GM18867 (cell line): ENCODE results near the gene NUDT8.
"Not testable (repeated sequence)": the region's sequence is repeated elsewhere in the genome, so short reads cannot be mapped to it uniquely, and the experiment has no call there.

ENCODE experiments used
- ATAC-seq: cut with Tn5 transposase; IDR thresholded peaks from one replicate; pipeline ENCODE4 v1.9.1; 2021; ENCODE audit warnings: mild to moderate bottlenecking, moderate library complexity; ENCODE audit not compliant: unreplicated experiment

Gene NUDT8

GRCh38 chr11:67644042-67644441 is 14.3 kb upstream of the NUDT8 start:
- ATAC-seq = no peak

GRCh38 chr11:67642173-67643120 is 12.7 kb upstream of the NUDT8 start:
- ATAC-seq = no peak

GRCh38 chr11:67641338-67642172 is 11.8 kb upstream of the NUDT8 start:
- ATAC-seq = no peak

GRCh38 chr11:67640758-67641337 is 11.1 kb upstream of the NUDT8 start:
- ATAC-seq = no peak

- no peak for ATAC-seq
Observed at GRCh38 chr11:67640021-67640757, 10.5 kb upstream of the NUDT8 start.

- ATAC-seq = no peak
Observed at GRCh38 chr11:67639438-67639859, 9.7 kb upstream of the NUDT8 start, which contains the start of gene TBX10. Gene TBX10, minus strand, starts transcription at chr11:67639763. Its CDS starts 291 bp downstream, at chr11:67639472.

GRCh38 chr11:67638535-67639437 is 9.0 kb upstream of the NUDT8 start:
- ATAC-seq = no peak

- ATAC-seq = not testable (repeated sequence)
Observed at GRCh38 chr11:67637441-67637840, 7.7 kb upstream of the NUDT8 start.

GRCh38 chr11:67636962-67637361 is 7.2 kb upstream of the NUDT8 start:
- ATAC-seq = no peak

GRCh38 chr11:67635231-67635521 is 5.4 kb upstream of the NUDT8 start:
- ATAC-seq = no peak

- ATAC-seq = no peak
Observed at GRCh38 chr11:67634366-67635230, 4.9 kb upstream of the NUDT8 start.

GRCh38 chr11:67633758-67634365 is 4.1 kb upstream of the NUDT8 start:
- no peak for ATAC-seq

GRCh38 chr11:67632982-67633755 is 3.4 kb upstream of the NUDT8 start:
- ATAC-seq = no peak

GRCh38 chr11:67632175-67632981 is 2.6 kb upstream of the NUDT8 start:
- no peak for ATAC-seq

- no peak for ATAC-seq
Observed at GRCh38 chr11:67631853-67632174, 2.1 kb upstream of the NUDT8 start.

GRCh38 chr11:67631411-67631810 is 1.7 kb upstream of the NUDT8 start:
- no peak for ATAC-seq

- ATAC-seq = no peak
Observed at GRCh38 chr11:67630943-67631331, 1.2 kb upstream of the NUDT8 start.
